GM12873 (cell line): Measurements from ENCODE around the gene EPHA1.
A peak's percentile ranks its signal among the peaks of the same experiment; 100 is the strongest.

Experiments used
- CTCF ChIP-seq: IDR thresholded peaks from 2 replicates; pipeline ENCODE4 v1.5.1; 2012; ENCODE audit warnings: low read depth, mild to moderate bottlenecking, moderate library complexity, low read length, control low read depth; ENCODE audit not compliant: insufficient read depth; ENCODE audit errors: missing control alignments

Gene EPHA1

GRCh38 chr7:143388491-143389101, 20.1 kb downstream of the EPHA1 start:
- TF ChIP-seq CTCF, result no peak

DNA sequence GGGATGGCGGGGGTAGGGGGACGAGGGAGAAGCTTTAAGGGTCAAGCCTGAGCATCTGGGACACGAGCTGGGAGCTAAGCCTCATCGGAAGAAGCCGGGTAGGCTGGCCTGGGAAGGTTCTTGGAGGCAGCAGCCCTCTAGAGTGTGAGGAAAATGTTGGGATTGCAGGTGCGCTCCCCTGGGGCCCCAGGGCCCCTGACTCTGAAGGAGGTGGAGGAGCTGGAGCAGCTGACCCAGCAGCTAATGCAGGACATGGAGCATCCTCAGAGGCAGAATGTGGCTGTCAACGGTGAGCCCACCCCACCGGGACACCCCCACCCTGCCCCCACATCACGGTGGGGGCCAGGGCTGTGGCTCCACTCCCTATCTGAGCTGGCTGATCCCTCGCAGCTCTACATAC, 20.6 kb downstream of the EPHA1 start:
- TF ChIP-seq CTCF, result no peak

GRCh38 chr7:143387156-143387975, 21.3 kb downstream of the EPHA1 start:
- peak; percentile 23 for TF ChIP-seq CTCF

DNA sequence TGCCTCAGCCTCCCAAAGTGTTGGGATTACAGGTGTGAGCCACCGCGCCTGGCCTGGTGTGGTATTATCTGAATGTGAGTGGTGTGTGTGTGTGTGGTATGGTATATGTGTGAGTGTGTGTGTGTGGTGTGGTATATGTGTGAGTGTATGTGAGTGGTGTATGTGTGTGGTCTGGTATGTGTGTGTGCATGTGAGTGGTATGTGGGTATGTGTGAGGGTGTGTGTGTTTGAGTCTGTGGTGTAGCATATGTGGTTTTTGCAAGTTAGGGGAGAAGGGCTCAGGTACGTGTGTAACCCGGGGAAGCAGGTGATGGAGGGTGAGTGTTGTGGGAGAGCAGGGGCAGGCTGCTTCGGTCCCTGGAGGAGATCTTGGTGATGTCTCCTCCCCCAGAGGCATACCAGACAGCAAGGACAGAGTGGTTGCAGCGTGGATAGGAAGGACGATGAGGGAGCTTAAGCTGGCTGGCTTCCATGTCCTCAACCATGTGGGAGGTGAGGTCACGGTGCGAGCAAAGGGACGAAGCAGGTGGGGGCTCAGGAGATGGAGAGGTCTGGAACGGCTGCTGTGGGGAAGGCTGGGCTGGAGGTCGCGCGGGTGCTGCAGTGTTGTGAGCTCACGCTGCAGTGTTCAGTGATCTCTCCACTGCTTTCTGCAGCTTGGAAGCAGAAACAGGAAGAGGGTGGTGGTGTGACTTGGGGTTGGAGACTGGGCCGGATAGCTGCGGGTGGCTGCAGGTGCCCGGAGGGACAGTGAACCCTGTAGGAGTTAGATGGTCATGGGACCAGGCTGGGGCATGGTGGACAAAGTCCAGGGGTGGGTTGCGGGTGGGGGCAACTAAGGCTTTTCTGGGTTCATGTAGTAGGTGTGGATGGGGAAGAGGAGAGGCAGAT, 22.5 kb downstream of the EPHA1 start:
- no peak for TF ChIP-seq CTCF

DNA sequence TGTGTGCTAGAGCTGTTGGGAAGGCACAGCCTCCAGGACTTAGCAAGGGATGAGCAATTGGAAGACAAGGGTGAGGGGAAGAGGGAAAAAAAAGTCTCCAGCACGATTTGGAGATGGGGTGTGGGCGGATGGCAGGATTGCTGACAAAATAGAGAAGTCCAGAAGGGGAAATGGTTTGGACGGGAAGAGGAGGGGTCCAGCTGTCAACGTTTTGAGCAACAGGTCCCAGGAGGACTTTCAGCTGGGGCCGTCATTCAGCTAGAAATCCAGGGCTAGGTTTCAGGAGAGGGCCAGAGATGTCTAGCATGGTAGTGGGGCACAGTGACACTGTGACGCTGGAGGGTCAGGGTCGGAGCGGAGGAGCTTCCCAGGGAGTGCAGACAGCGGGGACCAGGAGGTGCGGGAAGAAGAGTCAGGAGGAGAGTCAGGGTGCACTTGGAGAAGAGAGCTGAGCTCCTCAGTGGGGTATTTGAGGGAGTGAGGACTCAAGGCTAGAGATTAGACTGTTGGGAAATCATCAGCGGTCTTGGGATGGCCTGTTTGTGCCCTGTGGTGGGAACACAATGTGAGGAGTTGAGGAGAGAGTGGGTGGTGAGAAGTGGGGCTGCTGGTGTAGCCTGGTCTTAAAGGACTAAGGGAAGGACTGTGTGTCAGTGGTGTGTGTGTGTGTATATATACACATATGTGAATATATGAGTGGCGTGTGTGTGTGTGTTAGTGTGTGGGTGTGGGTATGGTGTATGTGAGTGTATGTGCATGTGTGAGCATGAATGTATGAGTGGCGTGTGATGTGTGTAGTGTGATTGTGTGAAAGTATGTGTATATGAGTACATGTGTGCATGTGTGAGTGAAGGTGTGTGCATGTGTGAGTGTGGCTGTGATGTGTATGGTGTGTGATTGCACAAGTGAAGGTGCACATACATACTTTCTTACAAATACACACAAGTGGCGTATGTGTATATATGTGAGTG, 23.7 kb downstream of the EPHA1 start:
- TF ChIP-seq CTCF, result no peak

GRCh38 chr7:143384148-143384547, 24.5 kb downstream of the EPHA1 start:
- no peak for TF ChIP-seq CTCF
